ENCODE data around the gene ITGB7.

- TF ChIP-seq CTCF (conservative IDR thresholded peaks at IDR 0.05; ENCODE audit: low read depth, low read length) = peak; percentile 95
- TF ChIP-seq RAD21 (IDR thresholded peaks at IDR 0.05; ENCODE audit: low read length) = peak; percentile 99
- 0 out of 2 replicates have a peak, but pooled peaks have one; percentile 32 for TF ChIP-seq POLR2A (IDR thresholded peaks at IDR 0.05; ENCODE audit: low read depth, low read length)
- TF ChIP-seq MAZ (IDR thresholded peaks at IDR 0.05; ENCODE audit: borderline replicate concordance, low read depth, low read length) = peak; percentile 19; the same call in 1 of the 2 replicates
- TF ChIP-seq MXI1 (IDR thresholded peaks at IDR 0.05; ENCODE audit: borderline replicate concordance, low read depth, low read length) = 0 out of 2 replicates have a peak, but pooled peaks have one; percentile 46
- no peak for TF ChIP-seq BHLHE40 (IDR thresholded peaks at IDR 0.05; ENCODE audit: low read depth, low read length)
- peak; percentile 76; the same call in 1 of the 2 replicates for TF ChIP-seq CHD1 (IDR thresholded peaks at IDR 0.05; ENCODE audit: low read depth, low read length)
- no peak for TF ChIP-seq ELK1 (IDR thresholded peaks at IDR 0.05; ENCODE audit: borderline replicate concordance, low read depth, low read length)
- no peak for TF ChIP-seq MAFK (IDR thresholded peaks at IDR 0.05; ENCODE audit: low read depth, low read length)
- TF ChIP-seq CEBPB (IDR thresholded peaks at IDR 0.05; ENCODE audit: low read depth, low read length) = no peak
- no peak for TF ChIP-seq NFE2L2 (IDR thresholded peaks at IDR 0.05; ENCODE audit: low read depth, low read length)
- TF ChIP-seq RFX5 (IDR thresholded peaks at IDR 0.05; ENCODE audit: low read depth, low read length) = no peak
- no peak for TF ChIP-seq USF2 (IDR thresholded peaks at IDR 0.05; ENCODE audit: low read depth, low read length)
- no peak for TF ChIP-seq RCOR1 (IDR thresholded peaks at IDR 0.05; ENCODE audit: insufficient replicate concordance, low read length)
Measured at GRCh38 chr12:53213348-53213747, 6.3 kb upstream of the ITGB7 start.
